ENCODE data around the gene SH3PXD2A. TPM values are rescaled to one million over a fixed set of nuclear protein-coding genes. Genes with fewer than 3 reads are reported as not detected.

SH3PXD2A gene
- total and polyA plus RNA-seq, 9 of the 15 experiments (the other 6 are each of a cell fraction or from before 2014, with no cell fraction given) = 0.41 to 9.3 (median 2.5) TPM

DNA sequence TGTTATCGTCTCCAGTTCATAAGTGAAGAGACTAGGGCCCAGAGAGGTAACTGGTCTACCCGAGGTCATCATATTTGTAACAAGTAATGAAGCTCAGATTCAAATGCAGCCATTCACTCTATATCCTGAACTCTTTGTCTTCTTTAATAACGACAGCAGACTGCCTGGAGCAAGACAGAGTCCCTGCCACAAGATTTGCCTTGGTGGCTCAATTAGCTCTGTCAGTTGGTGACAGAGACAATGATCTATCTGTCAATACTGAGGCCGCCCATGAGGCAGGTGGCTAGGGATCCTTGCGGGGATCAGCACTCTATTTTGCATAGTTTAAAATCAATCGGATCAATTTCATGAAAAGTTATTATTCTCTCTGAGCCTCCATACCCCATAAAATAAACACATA is 43.9 kb downstream of the SH3PXD2A start:
- Histone ChIP-seq H3K27ac (ENCODE audit: extremely low read depth, low read depth, low read length) (no peak overlapping the region), H3K4me2 (ENCODE audit: insufficient read depth, low read length) (no peak overlapping the region), H3K36me3 (ENCODE audit: control insufficient read depth, insufficient read depth, low read length) (no peaks in the 10 kb centered on the region), H4K20me1 (replicated peaks; ENCODE audit: control insufficient read depth, insufficient read depth, low read length) (no peaks in the 10 kb centered on the region), H3K4me1 (replicated peaks in 1 of 2; ENCODE audit: control insufficient read depth in 2 of 2, insufficient read depth in 2 of 2, low read length in 2 of 2) (no peaks in the 10 kb centered on the region; a peak in 1 of 5 replicates), H2AFZ (ENCODE audit: low read depth, low read length) (no peak overlapping the region), H3K79me2 (ENCODE audit: control insufficient read depth, insufficient read depth, low read length) (no peaks in the 10 kb centered on the region), H3K4me3 (no peak overlapping the region), H3K9ac (ENCODE audit: insufficient read depth in 1 of 2, low read depth in 2 of 2, low read length in 2 of 2) (no peak overlapping the region), H3K27me3 (ENCODE audit: control insufficient read depth in 2 of 2, insufficient read depth in 2 of 2, low read length in 2 of 2) (peaks cover 7 to 42% of the 10 kb centered on the region in 2 experiments; a peak in 3 of 5 replicates), H3K9me1 (ENCODE audit: control insufficient read depth, insufficient read depth, low read length) (no peaks in the 10 kb centered on the region), H3K9me3 (replicated peaks; ENCODE audit: control insufficient read depth, insufficient read depth, low read depth, low read length) (no peaks in the 10 kb centered on the region)
- DNase-seq (ENCODE audit: extremely low read depth in 1 of 4, low spot score in 3 of 4) (no peak), ATAC-seq (no peak), FAIRE-seq (no peak)
- in situ Hi-C loops (cut with MboI) (no loop called here), intact Hi-C loops (cut with micrococcal nuclease) (no loop called here)
- no TSS peak for BruUV-seq (replicated peaks)
- TF ChIP-seq, protein P1, sequence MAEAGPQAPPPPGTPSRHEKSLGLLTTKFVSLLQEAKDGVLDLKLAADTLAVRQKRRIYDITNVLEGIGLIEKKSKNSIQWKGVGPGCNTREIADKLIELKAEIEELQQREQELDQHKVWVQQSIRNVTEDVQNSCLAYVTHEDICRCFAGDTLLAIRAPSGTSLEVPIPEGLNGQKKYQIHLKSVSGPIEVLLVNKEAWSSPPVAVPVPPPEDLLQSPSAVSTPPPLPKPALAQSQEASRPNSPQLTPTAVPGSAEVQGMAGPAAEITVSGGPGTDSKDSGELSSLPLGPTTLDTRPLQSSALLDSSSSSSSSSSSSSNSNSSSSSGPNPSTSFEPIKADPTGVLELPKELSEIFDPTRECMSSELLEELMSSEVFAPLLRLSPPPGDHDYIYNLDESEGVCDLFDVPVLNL (CRISPR knock-in tag; IDR thresholded peaks at IDR 0.05; ENCODE audit: low read depth) = no peak
- TF ChIP-seq, protein P2, sequence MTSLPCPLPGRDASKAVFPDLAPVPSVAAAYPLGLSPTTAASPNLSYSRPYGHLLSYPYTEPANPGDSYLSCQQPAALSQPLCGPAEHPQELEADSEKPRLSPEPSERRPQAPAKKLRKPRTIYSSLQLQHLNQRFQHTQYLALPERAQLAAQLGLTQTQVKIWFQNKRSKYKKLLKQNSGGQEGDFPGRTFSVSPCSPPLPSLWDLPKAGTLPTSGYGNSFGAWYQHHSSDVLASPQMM (CRISPR knock-in tag; IDR thresholded peaks at IDR 0.05) = no peak
- TF ChIP-seq ZNF551 (CRISPR knock-in tag; IDR thresholded peaks at IDR 0.05) (no peak), IRF9 (tag; IDR thresholded peaks at IDR 0.05) (no peak), LEF1 (IDR thresholded peaks at IDR 0.05) (no peak)
- POLR2A ChIA-PET = interaction anchor here (0.6 kb wide), 1 partner anchor 20 kb away, joined by 3 read pairs; no protein-coding TSS in a partner anchor
- CTCF ChIA-PET (ENCODE audit: low intra/inter-chr PET ratio) = no interaction called here
- WGBS (ENCODE audit: insufficient coverage, low coverage, missing lambda C conversion rate) = 16% methylated on average over 6 of the region's 6 CpGs

Data from K562 (cell line).